ENCODE data around the gene PTOV1. TPM values are rescaled to one million over a fixed set of nuclear protein-coding genes. Genes with fewer than 3 reads are reported as not detected.

Gene PTOV1
- total RNA-seq, 1 donor from 2014 or later, result 466 TPM

- no peak for DNase-seq (ENCODE audit: low read depth, low spot score)
- Mint-ChIP-seq H3K27me3 (ENCODE audit: low read depth) (no peaks in the 10 kb centered on the region), H3K4me3 (peak overlapping the region; percentile 38), H3K9me3 (no peaks in the 10 kb centered on the region), H3K36me3 (ENCODE audit: low read depth) (peaks cover 5% of the 10 kb centered on the region), H3K4me1 (peaks cover 23% of the 10 kb centered on the region), H3K27ac (ENCODE audit: unreplicated experiment) (no peak overlapping the region)
- no peak for TF ChIP-seq CTCF (conservative IDR thresholded peaks at IDR 0.05)
These were observed 44.9 kb upstream of the PTOV1 start for GRCh38 chr19:49805822-49806619.

GRCh38 chr19:49806620-49806959 is 44.4 kb upstream of the PTOV1 start:
- H3K27me3 Mint-ChIP-seq (ENCODE audit: low read depth), result no peaks in the 10 kb centered on the region
- no peak for DNase-seq (ENCODE audit: low read depth, low spot score)
- peak overlapping the region; percentile 38 for H3K4me3 Mint-ChIP-seq
- H3K9me3 Mint-ChIP-seq, result no peaks in the 10 kb centered on the region
- no peak overlapping the region for H3K27ac Mint-ChIP-seq (ENCODE audit: unreplicated experiment)
- no peak for TF ChIP-seq CTCF (conservative IDR thresholded peaks at IDR 0.05)
- H3K4me1 Mint-ChIP-seq, result peaks cover 23% of the 10 kb centered on the region
- peaks cover 5% of the 10 kb centered on the region for H3K36me3 Mint-ChIP-seq (ENCODE audit: low read depth)

GRCh38 chr19:49807058-49807903 is 43.7 kb upstream of the PTOV1 start:
- Mint-ChIP-seq H3K27me3 (ENCODE audit: low read depth) (no peaks in the 10 kb centered on the region), H3K4me1 (peaks cover 25% of the 10 kb centered on the region), H3K4me3 (peak overlapping the region; percentile 51), H3K27ac (ENCODE audit: unreplicated experiment) (peak overlapping the region; percentile 27), H3K9me3 (no peaks in the 10 kb centered on the region), H3K36me3 (ENCODE audit: low read depth) (peaks cover 5% of the 10 kb centered on the region)
- no peak for TF ChIP-seq CTCF (conservative IDR thresholded peaks at IDR 0.05)
- DNase-seq (ENCODE audit: low read depth, low spot score), result no peak

- H3K9me3 Mint-ChIP-seq, result no peaks in the 10 kb centered on the region
- no peak overlapping the region for H3K27ac Mint-ChIP-seq (ENCODE audit: unreplicated experiment)
- TF ChIP-seq CTCF (conservative IDR thresholded peaks at IDR 0.05), result no peak
- DNase-seq (ENCODE audit: low read depth, low spot score), result no peak
- H3K4me3 Mint-ChIP-seq, result peak overlapping the region; percentile 98
- H3K27me3 Mint-ChIP-seq (ENCODE audit: low read depth), result no peaks in the 10 kb centered on the region
- H3K4me1 Mint-ChIP-seq, result peaks cover 31% of the 10 kb centered on the region
- peaks cover 5% of the 10 kb centered on the region for H3K36me3 Mint-ChIP-seq (ENCODE audit: low read depth)
These were observed 42.9 kb upstream of the PTOV1 start for GRCh38 chr19:49807904-49808675.

GRCh38 chr19:49808711-49809159 is 42.2 kb upstream of the PTOV1 start:
- Mint-ChIP-seq H3K27ac (ENCODE audit: unreplicated experiment) (peak overlapping the region; percentile 87), H3K4me3 (peak overlapping the region; percentile 98), H3K27me3 (ENCODE audit: low read depth) (no peaks in the 10 kb centered on the region), H3K9me3 (no peaks in the 10 kb centered on the region), H3K4me1 (peaks cover 37% of the 10 kb centered on the region), H3K36me3 (ENCODE audit: low read depth) (peaks cover 5% of the 10 kb centered on the region)
- TF ChIP-seq CTCF (conservative IDR thresholded peaks at IDR 0.05), result no peak
- peak; percentile 98 for DNase-seq (ENCODE audit: low read depth, low spot score)
